Uterus (tissue), 4 donors: ENCODE measurements around the gene C16orf86. TPM values are rescaled to one million over a fixed set of nuclear protein-coding genes. Genes with fewer than 3 reads are reported as not detected.

Experiments
- DNase-seq, 2 donors: peaks; one replicate each; pipeline ENCODE4 v3.0.0-alpha.2; 2019 to 2020
- H3K27ac ChIP-seq, 2 donors: fragments of 200-600 bp; sonication (generic); 1 replicate in 1 of 2; 2 replicates in 1 of 2; pipeline ENCODE4 v1.5.1; 2016 to 2018
- H3K27me3 ChIP-seq, 2 donors: fragments of 200-600 bp; sonication (generic); one replicate each; pipeline ENCODE4 v1.5.1; 2018 to 2019; ENCODE audit warnings: control low read depth in 1 of 2
- H3K36me3 ChIP-seq, 2 donors: fragments of 200-600 bp; sonication (generic); one replicate each; pipeline ENCODE4 v1.5.1; 2019; ENCODE audit warnings: control low read depth in 1 of 2
- H3K4me1 ChIP-seq, 2 donors: fragments of 200-600 bp; sonication (generic); one replicate each; pipeline ENCODE4 v1.5.1; 2018 to 2019; ENCODE audit warnings: control low read depth in 1 of 2
- H3K4me3 ChIP-seq, 2 donors: fragments of 200-600 bp; sonication (generic); 1 replicate in 1 of 2; 2 replicates in 1 of 2; pipeline ENCODE4 v1.5.1; 2018 to 2019; ENCODE audit warnings: mild to moderate bottlenecking in 1 of 2
- H3K9me3 ChIP-seq, 2 donors: fragments of 200-600 bp; sonication (generic); one replicate each; pipeline ENCODE4 v1.5.1; 2019; ENCODE audit warnings: control low read depth in 1 of 2
- POLR2A ChIP-seq, 2 donors: fragments of 450-650 bp; IDR thresholded peaks; one replicate each; pipeline ENCODE4 v1.6.1; 2016; ENCODE audit warnings: antibody characterized with exemption in 2 of 2, mild to moderate bottlenecking in 1 of 2, moderate library complexity in 1 of 2
- intact Hi-C: fragments of 100-400 bp; cut with DNase I; formaldehyde crosslinking; loops from one replicate; pipeline ENCODE4 v1.15.1; 2023; ENCODE audit warnings: low total_unique reads
- total RNA-seq, 4 donors: library from RNA; depleted of rRNA in 3 of 4; stranded (reverse); fragments of >200 nt in 3 of 4; gene quantifications; one replicate each; pipeline versions ENCODE4 v1.1.0 to v1.2.4, GENCODE V29; 2014 to 2023
- TF ChIP-seq, protein P1 (sequence below), 4 experiments: fragments of 200-600 bp in 2 of 4; fragments of 450-650 bp in 2 of 4; sonication (generic) in 2 of 4; IDR thresholded peaks; one replicate each; pipeline ENCODE4 v1.5.1; 2016 to 2019; ENCODE audit warnings: antibody characterized with exemption in 4 of 4, mild to moderate bottlenecking in 2 of 4, moderate library complexity in 1 of 4
- donor health status: DM: yes; HTN: yes; CAD: no.

C16orf86 gene
- total RNA-seq, 4 donors from 2014 or later, result 5.3 to 8.6 (median 6.9) TPM; not detected in 1

DNA sequence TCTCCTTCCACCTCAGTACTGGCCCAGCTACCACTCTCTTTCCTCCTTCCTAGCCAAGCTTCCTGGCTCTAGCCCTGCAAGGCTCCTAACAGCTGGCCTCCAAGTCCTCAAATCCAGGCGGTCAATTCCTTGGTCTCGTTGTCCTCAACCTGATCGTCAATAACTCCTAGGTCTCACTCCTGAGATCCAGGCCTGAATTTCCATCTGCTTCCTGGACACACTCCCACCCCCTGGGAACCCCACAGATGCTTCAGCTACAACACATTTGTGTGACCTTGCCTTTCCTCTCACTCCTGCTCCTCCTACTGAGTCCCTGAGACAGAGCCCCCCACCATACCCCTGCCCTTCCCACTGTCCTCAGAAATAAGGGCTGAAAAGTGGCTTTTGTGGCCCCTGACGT lies 2.4 kb upstream of the C16orf86 start:
- intact Hi-C loops, result no loop called here
- H3K4me3 ChIP-seq, result no peak overlapping the region
- H3K36me3 ChIP-seq, result no peaks in the 10 kb centered on the region
- no peaks in the 10 kb centered on the region for H3K9me3 ChIP-seq
- no peak overlapping the region for H3K27ac ChIP-seq
- TF ChIP-seq, protein P1, sequence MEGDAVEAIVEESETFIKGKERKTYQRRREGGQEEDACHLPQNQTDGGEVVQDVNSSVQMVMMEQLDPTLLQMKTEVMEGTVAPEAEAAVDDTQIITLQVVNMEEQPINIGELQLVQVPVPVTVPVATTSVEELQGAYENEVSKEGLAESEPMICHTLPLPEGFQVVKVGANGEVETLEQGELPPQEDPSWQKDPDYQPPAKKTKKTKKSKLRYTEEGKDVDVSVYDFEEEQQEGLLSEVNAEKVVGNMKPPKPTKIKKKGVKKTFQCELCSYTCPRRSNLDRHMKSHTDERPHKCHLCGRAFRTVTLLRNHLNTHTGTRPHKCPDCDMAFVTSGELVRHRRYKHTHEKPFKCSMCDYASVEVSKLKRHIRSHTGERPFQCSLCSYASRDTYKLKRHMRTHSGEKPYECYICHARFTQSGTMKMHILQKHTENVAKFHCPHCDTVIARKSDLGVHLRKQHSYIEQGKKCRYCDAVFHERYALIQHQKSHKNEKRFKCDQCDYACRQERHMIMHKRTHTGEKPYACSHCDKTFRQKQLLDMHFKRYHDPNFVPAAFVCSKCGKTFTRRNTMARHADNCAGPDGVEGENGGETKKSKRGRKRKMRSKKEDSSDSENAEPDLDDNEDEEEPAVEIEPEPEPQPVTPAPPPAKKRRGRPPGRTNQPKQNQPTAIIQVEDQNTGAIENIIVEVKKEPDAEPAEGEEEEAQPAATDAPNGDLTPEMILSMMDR (IDR thresholded peaks at IDR 0.05), result no peak
- no peak for TF ChIP-seq POLR2A (IDR thresholded peaks at IDR 0.05)
- no peak for DNase-seq
- H3K27me3 ChIP-seq, result no peaks in the 10 kb centered on the region
- peaks cover 4 to 11% of the 10 kb centered on the region in 2 donors for H3K4me1 ChIP-seq

DNA sequence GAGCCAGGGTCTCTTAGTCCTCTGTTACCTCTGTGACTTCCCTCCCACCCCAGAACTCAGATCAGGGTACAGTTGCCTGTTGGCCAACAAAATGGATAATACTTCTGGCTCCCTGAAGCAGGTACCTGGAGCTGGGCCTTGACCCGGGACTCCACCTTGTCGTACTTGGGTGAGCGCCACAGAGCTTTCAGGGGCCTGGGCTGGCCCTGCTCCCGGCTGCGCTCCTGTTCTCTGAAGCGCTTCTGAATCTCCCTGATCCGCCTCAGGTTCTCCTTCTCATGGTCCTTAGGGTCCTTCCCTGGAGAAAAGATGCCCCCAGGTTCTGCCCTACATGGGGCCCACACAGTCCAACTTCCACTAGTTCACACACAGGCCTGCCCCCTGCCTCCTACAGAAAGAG lies 1.7 kb upstream of the C16orf86 start:
- Histone ChIP-seq H3K36me3 (no peaks in the 10 kb centered on the region), H3K9me3 (no peaks in the 10 kb centered on the region), H3K4me3 (no peak overlapping the region), H3K27ac (no peak overlapping the region), H3K27me3 (no peaks in the 10 kb centered on the region), H3K4me1 (peaks cover 4 to 8% of the 10 kb centered on the region in 2 donors)
- intact Hi-C loops, result no loop called here
- TF ChIP-seq POLR2A (IDR thresholded peaks at IDR 0.05), result no peak
- TF ChIP-seq, protein P1 (IDR thresholded peaks at IDR 0.05), result no peak
- DNase-seq, result no peak

DNA sequence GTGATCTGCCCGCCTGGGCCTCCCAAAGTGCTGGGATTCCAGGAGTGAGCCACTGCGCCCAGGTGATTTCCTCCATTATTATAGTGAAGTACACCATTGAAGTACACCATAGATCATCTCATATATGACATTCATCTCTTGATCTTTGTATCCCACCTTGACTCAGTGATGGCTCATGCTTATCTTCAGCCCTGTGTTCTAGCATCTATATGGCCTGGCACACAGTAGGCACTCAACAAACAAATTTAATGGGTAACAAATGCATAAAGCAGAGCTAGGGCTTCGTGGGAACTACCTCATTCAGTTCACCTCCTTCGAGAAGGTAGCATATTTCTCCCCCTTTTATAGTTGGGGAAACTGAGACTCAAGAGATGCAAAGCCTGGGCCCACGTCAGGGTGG lies 1.0 kb upstream of the C16orf86 start:
- no peak overlapping the region for H3K27ac ChIP-seq
- DNase-seq, result no peak
- H3K9me3 ChIP-seq, result no peaks in the 10 kb centered on the region
- TF ChIP-seq, protein P1 (IDR thresholded peaks at IDR 0.05), result no peak
- TF ChIP-seq POLR2A (IDR thresholded peaks at IDR 0.05), result no peak
- H3K36me3 ChIP-seq, result no peaks in the 10 kb centered on the region
- intact Hi-C loops, result no loop called here
- H3K27me3 ChIP-seq, result no peaks in the 10 kb centered on the region
- peaks cover 4 to 8% of the 10 kb centered on the region in 2 donors for H3K4me1 ChIP-seq
- H3K4me3 ChIP-seq, result peak overlapping the region; percentile 86 to 91

DNA sequence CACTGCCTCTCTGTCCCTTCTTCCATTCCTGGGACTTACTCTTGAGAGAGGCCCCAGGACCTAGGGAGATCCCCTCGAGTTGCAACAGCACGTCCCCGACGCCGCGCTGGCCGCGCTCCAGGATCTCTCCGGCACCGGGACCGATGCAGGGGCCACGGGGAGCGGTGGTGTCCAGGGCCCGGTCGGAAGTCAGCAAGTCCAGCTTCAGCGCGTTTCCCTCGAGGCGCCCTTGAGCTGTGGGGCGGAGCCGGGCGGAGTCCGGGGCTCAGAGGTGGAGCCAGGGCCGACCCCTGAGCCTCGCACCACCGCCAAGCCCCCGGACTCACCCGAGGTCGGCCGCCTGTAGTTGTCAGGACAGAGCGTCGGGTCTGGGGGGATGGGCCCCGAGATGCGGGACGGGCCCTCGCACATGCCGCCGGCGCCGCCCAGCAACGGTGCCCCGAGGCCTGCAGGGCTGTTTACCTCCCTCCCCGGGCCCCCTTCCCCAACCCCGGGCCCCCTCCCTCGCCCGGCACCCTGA lies 522 bp upstream of the C16orf86 start:
- peak overlapping the region; percentile 85 to 89 for H3K27ac ChIP-seq
- H3K4me1 ChIP-seq, result peaks cover 4 to 7% of the 10 kb centered on the region in 2 donors
- H3K36me3 ChIP-seq, result no peaks in the 10 kb centered on the region
- peak in 1 of 2 donors; percentile 51 for DNase-seq
- H3K9me3 ChIP-seq, result no peaks in the 10 kb centered on the region
- no peak for TF ChIP-seq POLR2A (IDR thresholded peaks at IDR 0.05)
- TF ChIP-seq, protein P1 (IDR thresholded peaks at IDR 0.05), result no peak
- H3K4me3 ChIP-seq, result peak overlapping the region; percentile 86 to 91
- no peaks in the 10 kb centered on the region for H3K27me3 ChIP-seq
- intact Hi-C loops, result no loop called here

DNA sequence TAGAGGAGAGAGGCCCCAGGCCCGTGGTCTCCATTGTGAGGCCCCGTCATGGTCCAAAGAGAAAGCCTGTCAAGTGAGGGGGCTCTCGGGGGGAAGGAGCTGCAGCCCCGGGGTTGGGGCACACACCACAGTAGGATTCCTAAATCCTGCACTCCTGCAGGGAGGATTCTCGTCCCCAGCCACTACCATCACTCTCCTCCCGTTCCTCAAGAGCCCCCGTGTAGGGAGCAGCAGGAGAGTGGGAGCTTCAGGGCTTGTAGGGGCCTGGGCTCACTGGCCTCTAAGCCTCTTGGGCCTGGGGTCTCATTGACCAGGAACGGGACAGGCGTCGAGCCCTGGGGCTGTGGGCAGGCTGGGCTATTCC lies 821 bp downstream of the C16orf86 start:
- intact Hi-C loops, result no loop called here
- no peak for TF ChIP-seq POLR2A (IDR thresholded peaks at IDR 0.05)
- TF ChIP-seq, protein P1 (IDR thresholded peaks at IDR 0.05), result no peak
- Histone ChIP-seq H3K27me3 (no peaks in the 10 kb centered on the region), H3K4me1 (peaks cover 0 to 4% of the 10 kb centered on the region in 2 donors), H3K36me3 (no peaks in the 10 kb centered on the region), H3K4me3 (peak overlapping the region; percentile 86 to 91), H3K27ac (peak overlapping the region; percentile 85 to 89), H3K9me3 (no peaks in the 10 kb centered on the region)
- no peak for DNase-seq
